ENCODE measurements around the gene ZNF827.

Gene ZNF827

DNA sequence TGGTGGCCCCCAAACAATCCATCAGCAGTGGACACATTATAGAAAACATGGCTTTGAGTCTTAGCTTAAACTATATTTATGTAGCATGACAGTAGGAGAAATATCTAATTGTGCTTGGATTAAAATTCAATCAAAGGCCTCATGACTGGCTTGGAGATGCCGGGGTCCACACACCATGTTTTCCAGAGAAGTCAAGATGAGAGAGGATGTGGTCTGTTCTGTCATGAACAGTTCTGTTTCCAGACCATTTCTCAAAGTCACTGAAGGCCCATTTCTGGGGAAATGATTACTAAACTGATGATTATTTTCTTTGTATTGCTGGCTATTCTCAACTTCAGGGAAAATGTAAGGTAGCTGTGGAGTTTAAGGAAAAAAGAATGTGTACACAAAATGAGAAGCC lies 182.4 kb downstream of the ZNF827 start:
- DNase-seq (ENCODE audit: low read depth), result no peak

DNA sequence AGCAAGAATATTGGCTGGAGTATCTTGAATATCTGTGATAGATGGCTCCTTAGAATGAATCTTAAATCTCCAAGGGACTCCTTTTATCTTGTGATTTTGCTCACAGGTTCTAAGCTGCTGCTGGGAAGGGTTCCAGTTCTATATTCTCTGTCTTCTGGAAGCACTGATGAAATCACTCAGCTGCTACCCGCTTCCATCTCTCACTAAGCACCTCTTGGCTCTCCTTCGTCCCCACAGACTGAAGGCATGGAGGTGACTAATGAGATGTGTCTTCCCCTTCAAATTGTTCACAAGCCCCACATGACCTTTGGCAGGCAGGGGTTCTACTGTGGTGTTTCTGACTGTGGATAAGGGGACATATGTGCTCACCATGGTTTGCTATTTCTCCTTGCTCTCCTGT lies 182.8 kb downstream of the ZNF827 start:
- no peak for DNase-seq (ENCODE audit: low read depth)

DNA sequence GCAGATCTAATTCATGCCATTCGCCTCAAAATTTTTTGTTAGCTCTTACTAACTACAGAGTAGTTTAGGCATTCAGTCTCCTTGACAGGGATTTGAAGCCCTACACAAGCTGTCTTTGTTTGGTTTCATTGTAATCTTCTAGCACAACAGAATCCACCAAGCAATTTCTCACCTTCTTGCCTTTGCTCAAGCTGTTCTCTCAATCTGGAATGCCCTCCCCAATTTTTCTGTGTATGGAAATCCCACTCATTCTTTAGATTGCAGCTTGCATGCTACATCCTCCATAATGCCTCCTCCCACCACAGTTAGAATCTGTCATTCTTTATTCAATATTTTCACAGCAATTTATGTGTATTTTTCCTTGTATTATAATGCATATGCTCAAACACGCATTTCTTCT lies 195.0 kb downstream of the ZNF827 start:
- DNase-seq (ENCODE audit: low read depth), result no peak

DNA sequence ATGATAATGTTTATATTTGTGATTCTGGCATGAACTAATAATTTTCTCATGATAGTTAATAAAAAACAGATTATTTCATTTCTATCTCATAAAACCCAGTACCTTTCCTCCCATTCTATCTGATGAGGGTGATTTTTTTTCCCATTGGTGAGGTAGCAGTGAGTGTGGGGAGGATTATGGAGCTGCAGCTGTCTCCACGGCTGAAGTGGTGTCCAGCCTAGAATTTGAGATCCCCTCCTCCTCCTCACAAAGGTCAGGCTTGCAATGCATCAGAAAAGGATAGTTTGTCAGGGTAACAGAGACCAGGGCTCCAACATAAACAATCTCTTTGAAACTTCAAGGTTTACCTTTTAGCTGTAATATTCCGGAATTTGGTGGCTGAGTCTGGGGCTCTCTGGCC lies 197.8 kb downstream of the ZNF827 start:
- no peak for DNase-seq (ENCODE audit: low read depth)

DNA sequence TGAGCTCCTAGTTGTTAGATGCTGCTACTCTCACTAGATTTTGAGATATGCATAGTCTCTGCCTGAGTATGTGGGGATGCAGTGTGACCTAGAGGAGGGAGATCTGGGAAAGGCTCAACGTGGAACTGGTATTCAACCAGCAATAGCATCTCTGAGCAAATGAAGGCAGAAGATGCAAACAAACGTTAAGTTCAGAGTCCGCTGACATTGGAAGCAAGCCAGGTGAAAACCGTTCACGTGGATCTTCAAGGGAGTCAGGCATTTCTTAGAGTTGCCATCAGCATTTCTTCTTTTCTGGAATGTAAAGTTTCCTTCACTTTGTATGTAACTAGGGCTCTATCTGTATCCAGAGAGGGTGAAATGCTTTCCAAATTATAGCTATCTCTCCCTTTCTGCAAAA lies 198.8 kb downstream of the ZNF827 start:
- no peak for DNase-seq (ENCODE audit: low read depth)

DNA sequence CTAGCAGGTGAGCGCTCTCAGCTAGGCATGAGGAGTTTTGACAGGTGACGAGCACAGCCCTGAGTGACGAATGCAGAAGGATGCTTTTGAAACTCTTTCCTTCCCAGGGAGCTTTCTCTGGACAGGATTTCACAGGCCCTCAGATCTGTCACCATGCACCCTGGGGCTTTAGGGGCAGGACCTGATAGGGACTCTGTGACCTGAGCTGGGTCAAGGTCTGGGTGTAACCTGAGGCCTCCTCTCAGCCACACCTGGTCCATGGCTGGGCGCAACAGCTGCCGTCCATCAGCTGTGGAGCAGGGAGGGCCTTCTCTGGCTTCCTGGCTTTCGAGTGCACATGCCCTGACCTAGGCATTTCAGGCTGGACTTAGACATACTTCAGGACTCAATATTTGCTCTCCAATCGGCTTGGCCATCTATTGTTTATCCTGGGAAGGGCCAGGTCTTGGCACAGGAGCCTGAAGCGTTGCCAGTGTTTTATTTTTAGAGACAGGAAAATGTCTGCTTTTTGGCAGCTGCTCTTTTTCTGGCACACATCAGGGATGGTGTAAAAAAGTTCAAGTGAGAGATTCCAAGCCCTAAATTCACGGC lies 202.3 kb downstream of the ZNF827 start:
- no peak for DNase-seq (ENCODE audit: low read depth)

DNA sequence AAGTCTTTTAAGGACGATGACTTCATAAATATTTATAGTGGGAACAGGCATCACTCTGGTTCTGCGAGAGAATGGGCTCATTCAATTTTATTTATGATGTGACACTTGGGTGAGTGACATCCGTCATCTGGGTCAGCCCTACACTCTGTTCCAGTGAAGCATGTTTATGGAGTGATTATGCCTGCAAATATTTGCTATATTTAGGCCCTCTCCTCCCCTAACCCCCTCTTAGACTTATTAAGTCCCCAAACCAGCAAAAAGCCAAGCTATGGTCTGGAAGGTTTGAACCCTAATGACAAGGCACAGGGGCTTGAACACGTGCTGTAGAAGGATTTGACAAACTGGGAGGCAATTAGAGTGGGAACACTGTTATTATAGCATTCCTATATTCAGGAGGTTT lies 202.8 kb downstream of the ZNF827 start:
- DNase-seq (ENCODE audit: low read depth), result no peak

DNA sequence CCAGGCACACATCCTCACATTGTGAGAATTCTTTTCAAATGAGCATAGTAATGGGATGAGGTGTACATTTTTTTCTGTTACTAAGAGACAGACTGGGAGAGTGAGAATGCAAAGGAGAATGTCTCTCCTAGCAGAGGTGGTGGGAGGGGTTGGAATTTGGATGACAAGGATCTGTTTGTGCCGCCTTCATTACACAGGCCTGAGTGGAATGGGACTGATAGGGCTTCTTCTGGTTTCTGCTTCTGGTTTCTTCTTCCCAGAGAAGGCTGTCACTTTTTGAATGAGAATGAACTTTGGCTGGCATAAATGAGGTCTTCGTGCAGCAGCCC lies 203.3 kb downstream of the ZNF827 start:
- peak; percentile 93 for DNase-seq (ENCODE audit: low read depth)

DNA sequence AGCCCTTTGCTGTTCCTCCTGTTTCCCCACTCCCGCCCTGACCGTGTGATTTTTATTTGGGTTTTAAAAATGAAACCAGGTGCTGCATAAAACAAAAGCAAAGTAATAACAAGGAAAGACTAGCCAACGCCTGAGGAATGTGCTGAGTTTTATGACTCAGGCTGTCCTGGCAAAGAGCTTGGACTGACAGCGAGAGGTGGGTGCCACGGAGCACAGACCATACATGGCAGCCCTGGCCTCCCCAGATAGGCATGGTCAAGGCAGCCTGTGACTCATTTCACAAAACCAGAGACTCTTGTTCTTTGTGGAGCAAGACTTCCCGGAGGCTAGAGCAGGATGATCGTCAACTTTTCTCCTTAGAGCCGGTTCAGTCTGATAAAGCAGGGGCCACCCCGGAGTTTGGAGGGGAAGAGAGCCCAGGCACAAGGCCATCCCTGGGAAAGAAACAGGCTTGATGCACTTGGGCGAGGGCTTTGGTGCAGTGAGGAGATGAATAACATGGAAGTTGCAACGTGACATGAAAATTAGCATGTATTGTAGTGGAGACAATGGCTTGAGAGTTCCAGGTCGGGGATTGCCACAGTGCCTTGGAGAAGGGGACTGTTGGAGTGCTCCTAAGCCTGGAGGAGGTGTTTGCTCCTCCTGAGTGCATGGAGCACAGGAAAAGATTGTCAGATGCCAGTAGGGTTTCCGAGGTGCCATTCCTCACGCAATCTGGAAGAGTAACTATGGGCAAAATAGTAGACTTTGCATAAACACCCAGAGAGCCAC lies 203.9 kb downstream of the ZNF827 start:
- DNase-seq (ENCODE audit: low read depth), result peak; percentile 97

DNA sequence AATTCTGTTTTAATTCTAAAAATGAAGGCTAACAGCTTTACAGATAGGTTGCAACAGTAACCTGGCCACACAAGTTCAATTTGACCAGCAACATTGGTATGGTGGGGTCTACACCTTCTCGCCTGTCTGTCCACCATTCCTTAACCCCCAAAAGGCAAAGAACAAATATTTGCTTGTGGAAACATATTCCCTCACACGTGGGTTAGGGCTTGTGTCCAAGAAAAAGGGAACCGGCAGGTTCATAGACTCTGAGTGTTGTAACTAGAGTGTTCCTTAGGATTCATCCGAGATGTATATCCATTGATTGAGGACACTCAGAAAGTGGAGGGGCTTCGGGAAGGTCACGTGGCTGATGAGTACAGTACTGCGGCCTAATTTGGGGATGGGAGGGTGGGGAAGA lies 204.6 kb downstream of the ZNF827 start:
- DNase-seq (ENCODE audit: low read depth), result no peak

DNA sequence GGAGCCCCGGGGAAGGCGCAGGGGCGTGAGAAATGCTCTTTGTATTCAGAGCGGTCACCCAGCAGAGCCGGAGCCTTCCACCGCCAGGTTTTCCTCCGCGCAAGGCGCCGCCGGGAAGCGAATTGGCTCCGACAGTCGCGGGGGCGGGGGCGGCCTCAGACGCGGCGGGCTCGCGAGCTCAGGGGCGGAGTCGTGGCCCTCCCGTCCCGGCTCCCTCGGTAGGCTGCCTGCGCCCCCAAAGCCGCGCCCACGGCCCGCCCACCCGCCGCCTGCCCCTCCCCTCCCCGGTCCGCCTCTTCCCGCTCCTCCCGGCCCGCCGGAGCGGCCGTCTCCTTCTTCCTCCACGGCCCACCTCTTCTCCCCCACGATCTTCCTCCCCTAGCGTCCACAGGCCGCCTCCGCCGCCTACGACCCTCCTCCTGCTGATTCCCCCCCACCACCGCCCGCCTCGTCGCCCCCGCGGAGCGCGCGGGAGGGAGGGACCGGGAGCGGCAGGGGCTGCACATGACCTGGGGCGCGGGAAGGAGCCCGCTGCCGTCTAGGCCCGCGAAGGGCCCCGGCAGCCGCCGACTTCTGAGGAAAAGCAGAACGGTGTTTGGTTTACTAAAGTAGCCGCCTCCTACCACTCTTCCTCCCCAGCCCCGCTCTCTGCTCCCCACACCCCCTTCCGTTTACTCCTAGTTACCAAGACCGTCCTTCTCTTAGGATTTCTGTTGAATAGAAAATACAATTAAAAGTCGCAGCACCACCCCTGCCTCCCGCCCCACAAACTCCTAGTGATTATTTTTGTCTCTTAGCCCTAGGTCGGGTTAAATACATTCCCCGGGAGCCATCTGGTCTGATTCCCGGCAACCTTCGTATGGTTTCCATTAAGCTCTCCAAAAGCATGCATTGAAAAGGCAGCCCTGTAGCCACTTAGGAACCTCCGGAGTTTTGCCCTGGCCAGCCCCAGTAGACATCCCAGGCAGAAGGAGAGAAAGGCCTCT lies 205.4 kb downstream of the ZNF827 start:
- peak; percentile 44 for DNase-seq (ENCODE audit: low read depth)

DNA sequence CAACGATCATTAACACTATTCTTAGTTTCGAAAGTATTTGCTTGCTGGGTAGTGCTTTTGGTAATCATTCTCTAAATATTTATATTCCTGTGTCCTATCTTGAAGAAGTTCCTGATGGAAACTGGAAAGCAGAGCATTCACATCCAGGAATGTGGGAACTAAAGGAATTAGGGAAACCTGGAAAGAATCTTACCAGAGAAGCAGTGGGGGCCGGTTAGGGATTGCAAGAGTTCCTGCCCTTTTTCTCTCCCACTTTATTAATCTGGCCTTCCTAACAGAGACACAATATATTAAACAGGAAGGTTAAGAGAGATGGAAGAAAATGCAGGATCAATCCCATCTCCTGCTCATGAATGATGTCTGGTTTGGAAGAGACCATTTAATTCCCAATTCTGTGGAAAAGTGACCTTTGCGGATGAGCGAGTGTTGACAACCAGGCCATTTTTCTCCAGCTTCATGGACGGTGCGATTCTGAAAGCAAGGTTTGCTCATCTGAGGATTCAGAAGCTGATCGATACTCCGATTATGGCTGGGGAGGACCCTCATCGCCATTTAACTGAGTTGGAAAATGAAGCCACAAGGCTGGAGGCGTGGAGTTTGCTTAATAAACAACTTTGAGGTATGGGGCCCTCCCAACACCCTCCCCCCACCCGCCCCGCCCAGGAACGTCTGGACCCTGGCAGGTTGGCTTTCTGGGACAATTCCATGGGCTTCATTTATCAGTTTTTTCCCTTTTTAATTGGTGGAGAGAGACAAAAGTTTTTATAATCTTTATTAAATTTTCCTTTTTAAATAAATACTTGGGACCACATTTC lies 206.4 kb downstream of the ZNF827 start:
- no peak for DNase-seq (ENCODE audit: low read depth)

DNA sequence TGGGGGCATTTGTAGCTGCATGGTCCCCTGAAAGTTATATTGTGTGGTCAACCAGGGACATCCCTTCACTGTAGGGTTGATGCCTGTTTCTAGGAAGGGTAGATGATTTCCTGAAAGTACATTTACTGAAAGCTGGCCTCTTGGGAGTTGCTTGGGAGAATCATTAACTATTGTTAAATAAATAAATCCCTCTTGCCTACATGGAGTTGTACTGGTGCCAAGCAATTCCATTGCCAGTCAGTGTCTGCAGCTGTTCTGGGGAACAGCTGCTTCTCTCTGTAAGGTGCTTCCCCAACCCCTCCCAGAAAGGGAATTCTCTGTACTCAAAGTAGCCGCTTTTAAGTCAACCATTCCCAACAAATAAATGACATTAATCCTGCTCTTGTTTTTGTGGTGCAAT lies 207.6 kb downstream of the ZNF827 start:
- no peak for DNase-seq (ENCODE audit: low read depth)

DNA sequence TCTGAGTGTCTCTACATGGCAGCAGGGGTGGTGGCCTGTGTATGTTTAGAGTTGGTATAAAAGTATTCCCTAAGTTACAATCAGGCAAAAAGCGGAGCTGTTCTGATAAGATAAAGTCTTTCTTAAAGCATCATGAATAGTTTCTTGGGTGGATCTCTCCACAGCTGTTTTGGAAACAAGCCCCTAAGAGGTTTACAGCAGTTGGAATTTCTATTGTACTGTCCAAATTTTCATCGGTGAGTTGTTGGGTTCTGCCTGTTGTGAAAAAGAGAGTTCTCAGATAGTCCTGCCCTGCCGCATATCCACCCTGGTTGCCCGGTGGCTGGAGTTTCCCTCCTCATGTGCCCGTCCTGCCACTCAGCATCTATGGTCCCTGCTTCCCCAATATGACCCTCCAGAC lies 208.6 kb downstream of the ZNF827 start:
- no peak for DNase-seq (ENCODE audit: low read depth)

DNA sequence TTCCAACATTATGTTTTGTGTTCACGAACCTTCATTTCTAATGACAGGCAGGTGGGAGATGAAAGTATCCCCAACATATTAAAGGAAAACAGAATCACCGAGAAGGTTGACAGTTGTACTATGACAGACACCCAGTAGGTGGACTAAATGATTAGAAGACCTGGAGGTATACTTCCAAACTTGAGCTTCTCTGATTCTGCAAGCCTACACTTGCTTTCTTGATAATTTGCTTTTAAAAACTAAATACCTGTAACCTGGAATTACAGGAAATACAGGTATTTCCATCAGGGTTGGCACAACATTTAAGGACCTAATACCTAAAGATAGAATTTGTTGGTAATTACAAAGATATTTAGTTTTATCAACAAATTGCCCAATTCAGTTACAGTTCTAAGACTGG lies 215.3 kb downstream of the ZNF827 start:
- DNase-seq (ENCODE audit: low read depth), result no peak

DNA sequence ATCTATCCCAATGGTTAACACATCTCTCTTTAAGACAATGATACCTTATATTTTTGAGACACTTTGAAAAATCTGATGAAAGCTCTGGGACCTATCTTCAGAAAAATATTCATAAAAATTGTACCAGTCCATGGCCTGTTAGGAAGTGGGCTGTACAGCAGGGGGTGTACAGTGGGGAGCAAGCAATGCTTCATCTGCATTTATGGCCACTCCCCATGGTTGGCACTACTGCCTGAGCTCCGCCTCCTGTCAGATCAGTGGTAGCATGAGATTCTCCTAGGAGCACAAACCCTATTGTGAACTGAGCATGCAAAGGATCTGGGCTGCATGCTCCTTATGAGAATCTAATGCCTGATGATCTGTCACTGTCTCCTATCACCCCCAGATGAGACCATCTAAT lies 216.1 kb downstream of the ZNF827 start:
- no peak for DNase-seq (ENCODE audit: low read depth)

DNA sequence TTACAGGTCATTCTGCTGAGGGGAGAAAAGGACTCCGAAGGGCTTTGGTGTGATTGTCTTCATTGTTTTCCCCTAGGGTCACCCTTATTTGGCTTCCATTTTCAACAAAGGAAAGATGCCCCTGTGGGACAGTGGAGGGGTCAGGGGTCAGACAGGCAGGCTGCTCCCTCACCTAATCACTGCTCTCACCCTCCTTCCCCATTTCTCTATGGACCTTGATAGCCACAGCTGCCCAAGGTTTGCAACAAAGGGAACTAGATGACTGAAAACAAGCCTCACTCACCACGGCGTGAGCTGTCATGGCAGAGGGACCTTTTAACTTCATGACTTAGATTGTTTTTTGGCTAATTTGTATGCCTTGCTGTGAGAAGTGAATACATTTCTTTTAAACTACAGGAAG lies 218.0 kb downstream of the ZNF827 start:
- no peak for DNase-seq (ENCODE audit: low read depth)

DNA sequence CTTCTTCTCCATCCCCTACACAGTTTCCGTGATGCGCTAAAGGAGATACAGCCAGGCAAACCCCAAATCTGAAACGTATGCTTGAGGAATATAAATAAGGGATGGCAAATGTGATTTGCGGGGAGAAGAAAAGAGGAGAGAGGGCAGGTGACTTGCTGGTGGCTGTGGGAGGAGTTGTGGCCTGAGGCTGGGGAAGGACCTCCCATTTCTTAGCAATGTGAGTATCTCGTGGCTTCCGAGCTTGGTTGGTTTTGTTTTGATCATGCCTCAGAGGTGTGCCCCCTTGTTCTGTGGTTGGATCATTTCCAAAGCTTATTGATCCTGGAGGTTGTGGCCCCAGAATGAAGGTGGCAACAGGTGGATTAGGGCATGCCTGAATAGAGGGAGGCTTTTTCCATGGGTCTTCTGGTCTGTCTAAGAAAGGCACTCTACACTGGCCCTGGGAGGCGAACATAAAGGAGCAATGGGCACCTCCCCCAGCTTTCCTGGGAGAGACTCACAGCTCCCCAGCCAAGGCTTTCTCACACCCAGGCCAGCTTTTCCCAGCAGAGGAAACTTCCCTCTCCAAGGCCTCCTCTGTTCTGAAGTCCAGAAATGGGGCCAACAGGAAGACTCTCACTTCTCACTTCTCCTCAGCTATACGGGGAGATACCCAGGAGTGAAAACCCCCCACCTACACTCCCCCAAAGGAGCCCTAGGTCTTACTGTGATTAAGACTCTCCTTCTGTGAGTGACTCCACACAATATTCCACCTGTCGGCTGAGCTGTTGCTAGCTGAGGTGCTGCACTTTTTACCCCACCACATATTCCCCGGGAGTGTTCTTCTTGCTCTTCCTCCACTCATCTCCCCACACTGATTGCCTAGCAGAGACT lies 218.6 kb downstream of the ZNF827 start:
- DNase-seq (ENCODE audit: low read depth), result no peak

DNA sequence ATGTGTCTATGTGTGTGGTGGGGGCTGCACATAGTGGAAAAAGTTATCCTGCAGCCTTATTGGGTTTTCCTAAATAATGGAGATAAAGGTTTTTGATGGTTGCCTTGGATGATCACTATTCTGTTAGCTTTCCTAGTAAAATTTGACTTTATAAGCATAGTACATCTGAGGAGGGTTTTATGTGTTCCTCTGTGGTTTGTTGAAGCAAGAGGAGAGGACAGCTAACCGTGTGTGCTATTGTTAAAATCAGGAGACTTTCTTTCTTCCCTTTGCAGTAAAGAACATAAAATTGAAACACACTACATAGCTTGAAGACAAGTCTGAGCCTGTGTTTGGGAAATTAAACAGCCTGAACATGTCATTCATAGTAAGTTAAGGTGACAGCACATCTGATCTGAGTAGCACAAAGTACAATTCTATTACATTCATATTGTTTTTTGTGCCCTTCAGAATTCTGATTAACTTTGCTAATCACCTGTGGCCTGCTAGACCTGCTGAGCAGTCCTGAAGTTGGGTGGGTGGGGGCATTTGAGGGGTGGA lies 221.9 kb downstream of the ZNF827 start:
- no peak for DNase-seq (ENCODE audit: low read depth)

DNA sequence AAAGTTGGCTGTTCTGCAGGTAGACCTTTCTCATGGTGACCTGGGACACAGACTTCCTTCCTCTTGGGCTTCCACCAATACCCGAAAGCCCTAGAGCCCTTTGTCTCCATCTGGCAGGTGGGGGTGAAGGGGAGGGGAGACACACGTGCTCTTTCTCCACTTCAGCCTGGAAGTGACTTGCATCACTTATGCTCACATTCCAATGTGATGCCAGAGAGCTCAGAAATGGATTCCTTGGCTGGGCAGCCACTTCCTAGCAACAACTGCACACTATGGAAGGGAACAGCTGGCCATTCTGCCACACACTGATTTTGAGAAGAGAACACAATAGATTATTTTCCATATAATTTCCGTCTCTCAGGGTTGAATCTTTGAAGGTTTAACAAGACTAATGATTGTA lies 222.4 kb downstream of the ZNF827 start:
- no peak for DNase-seq (ENCODE audit: low read depth)

DNA sequence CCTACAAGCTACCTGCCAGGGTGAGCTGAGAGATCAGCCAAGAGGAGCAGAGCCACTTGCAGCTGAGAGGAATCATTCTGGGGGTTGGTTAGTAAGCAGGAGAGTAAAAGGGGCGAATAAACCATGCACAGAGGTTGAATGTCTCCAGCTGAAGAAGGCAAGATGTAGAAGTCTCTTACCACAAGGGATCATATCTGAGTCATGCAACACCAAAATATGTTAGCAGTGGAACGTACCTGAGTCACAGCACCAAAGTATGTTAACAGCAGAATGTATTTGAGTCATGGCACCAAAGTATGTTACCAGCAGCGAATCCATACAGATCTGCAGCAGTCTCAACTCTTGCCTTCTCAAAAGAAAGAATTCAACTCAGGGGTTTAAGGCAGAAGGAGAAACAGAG lies 228.8 kb downstream of the ZNF827 start:
- peak; percentile 81 for DNase-seq (ENCODE audit: low read depth)

All from HS-5 (cell line).